GM12875 (cell line): ENCODE measurements around the gene GSC.
"Not testable (repeated sequence)": the region's sequence is repeated elsewhere in the genome, so short reads cannot be mapped to it uniquely, and the experiment has no call there.

ENCODE experiments used
- H3K4me3 ChIP-seq: one replicate; pipeline ENCODE4 v1.5.1; 2011; ENCODE audit warnings: low read depth, low read length, control low read depth
- CTCF ChIP-seq: IDR thresholded peaks from 2 replicates; pipeline ENCODE4 v1.5.1; 2011; ENCODE audit warnings: low read depth, mild to moderate bottlenecking, control low read depth, inconsistent platforms, low read length, moderate library complexity, borderline replicate concordance; ENCODE audit not compliant: insufficient read depth

Gene GSC

DNA sequence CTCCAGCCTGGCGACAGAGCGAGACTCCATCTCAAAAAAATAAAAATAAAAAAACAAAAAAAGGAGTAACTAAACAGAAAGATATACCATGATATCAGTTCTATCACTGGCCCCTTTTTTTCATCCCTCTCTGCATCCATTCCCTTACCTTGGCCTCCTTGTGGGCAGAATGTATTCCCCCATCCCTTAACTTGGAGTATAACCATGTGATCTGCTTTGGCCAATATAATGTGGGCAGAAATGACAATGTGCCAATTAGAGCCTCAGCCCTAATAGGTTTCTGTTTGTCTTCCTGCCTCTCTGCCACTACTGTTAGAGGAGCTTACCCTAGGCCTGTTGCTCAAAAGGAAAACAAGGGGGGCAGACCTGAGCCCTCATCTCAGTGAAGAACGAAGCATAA, 23.8 kb downstream of the GSC start:
- no peak overlapping the region for H3K4me3 ChIP-seq
- no peak for TF ChIP-seq CTCF

- no peak for TF ChIP-seq CTCF
- H3K4me3 ChIP-seq, result no peak overlapping the region
Measured at GRCh38 chr14:94738751-94739150, 31.2 kb downstream of the GSC start.

- TF ChIP-seq CTCF, result no peak
- no peak overlapping the region for H3K4me3 ChIP-seq
Measured at GRCh38 chr14:94738097-94738496, 31.8 kb downstream of the GSC start.

GRCh38 chr14:94728950-94729349, 41.0 kb downstream of the GSC start:
- TF ChIP-seq CTCF, result no peak
- no peak overlapping the region for H3K4me3 ChIP-seq

DNA sequence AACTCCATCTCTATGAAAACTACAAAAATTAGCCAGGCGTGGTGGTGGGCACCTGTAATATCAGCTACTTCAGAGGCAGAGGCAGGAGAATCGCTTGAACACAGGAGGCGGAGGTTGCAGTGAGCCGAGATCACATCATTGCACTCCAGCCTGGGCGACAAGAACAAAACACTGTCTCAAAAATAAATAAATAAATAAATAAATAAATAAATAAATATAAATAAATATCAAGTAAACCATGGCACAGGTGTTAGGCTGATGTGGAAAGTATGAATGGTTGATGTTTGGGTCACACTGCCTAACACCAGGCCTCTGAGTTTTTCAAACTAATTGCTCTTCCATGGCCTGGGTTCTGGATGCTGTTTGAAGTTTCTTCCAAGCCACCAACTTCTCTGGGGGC, 41.5 kb downstream of the GSC start:
- not testable (repeated sequence) for H3K4me3 ChIP-seq

GRCh38 chr14:94726649-94727048, 43.3 kb downstream of the GSC start:
- not testable (repeated sequence) for H3K4me3 ChIP-seq

DNA sequence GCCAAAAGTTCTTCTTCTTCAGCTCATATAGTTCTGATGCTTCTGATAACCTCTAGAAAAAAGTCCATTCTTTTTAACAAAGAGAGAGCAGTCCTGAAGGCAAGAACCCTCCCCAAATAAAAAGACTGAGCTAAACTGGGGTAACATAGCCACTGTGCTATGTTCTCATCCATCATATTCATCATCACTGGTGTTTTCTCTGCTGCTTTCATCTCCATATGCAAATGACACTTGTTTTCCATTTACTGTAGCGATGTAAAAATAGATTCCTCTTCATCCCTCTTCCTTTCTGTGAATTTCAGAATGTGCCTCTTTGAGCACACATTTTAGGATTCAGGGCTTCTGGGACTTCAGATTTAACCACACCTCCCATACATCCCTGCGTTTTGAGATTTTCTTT, 44.9 kb downstream of the GSC start:
- H3K4me3 ChIP-seq, result no peak overlapping the region
- TF ChIP-seq CTCF, result no peak

GRCh38 chr14:94722397-94722796, 47.5 kb downstream of the GSC start:
- no peak for TF ChIP-seq CTCF
- H3K4me3 ChIP-seq, result no peak overlapping the region
